ENCODE measurements around the gene GPR18.

DNA sequence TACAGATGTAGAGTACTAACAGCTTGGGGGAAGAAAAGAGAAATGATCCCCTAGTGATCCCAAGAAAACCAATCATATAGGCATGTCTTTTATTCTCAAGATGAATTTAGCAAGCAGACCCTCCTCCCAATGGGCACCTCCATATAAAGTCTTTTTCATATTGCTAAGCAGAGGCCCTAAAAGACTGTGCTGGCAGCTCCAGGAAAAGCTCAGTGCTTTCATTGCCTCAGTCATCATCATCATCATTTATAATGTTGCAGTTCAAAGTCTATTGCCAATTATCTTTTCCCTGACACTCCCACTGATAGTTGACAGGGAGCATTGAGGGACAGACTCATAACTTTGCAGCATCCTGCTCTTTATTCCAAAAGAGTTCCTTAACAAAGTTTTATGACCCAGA is 36.0 kb upstream of the GPR18 start:
- TF ChIP-seq, protein P1, sequence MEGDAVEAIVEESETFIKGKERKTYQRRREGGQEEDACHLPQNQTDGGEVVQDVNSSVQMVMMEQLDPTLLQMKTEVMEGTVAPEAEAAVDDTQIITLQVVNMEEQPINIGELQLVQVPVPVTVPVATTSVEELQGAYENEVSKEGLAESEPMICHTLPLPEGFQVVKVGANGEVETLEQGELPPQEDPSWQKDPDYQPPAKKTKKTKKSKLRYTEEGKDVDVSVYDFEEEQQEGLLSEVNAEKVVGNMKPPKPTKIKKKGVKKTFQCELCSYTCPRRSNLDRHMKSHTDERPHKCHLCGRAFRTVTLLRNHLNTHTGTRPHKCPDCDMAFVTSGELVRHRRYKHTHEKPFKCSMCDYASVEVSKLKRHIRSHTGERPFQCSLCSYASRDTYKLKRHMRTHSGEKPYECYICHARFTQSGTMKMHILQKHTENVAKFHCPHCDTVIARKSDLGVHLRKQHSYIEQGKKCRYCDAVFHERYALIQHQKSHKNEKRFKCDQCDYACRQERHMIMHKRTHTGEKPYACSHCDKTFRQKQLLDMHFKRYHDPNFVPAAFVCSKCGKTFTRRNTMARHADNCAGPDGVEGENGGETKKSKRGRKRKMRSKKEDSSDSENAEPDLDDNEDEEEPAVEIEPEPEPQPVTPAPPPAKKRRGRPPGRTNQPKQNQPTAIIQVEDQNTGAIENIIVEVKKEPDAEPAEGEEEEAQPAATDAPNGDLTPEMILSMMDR (IDR thresholded peaks at IDR 0.05), result no peak
- no peak for TF ChIP-seq POLR2A (IDR thresholded peaks at IDR 0.05)

All from adrenal gland (tissue), 5 donors.